Gastrocnemius medialis (tissue), 4 donors: ENCODE data around the gene CCDC170. TPM values are rescaled to one million over a fixed set of nuclear protein-coding genes. Genes with fewer than 3 reads are reported as not detected.

Source experiments
- total RNA-seq, 4 donors: library from RNA; depleted of rRNA; stranded (reverse); fragments of >200 nt; gene quantifications; one replicate each; pipeline versions ENCODE4 v1.1.0 to v1.2.3, GENCODE V29; 2016

CCDC170 gene
- total RNA-seq, 4 donors from 2014 or later = 0.04 to 0.05 TPM; not detected in 2

Other genes starting within 250 kb of the CCDC170 start
- 10 to 100 TPM in 3 of 4 donors, 1 to 10 TPM in 1; 9.6 to 18.5 (median 14.3) TPM for gene ZBTB2, start 102.5 kb upstream of the CCDC170 start, total RNA-seq
- gene RMND1, start 41.9 kb upstream of the CCDC170 start, total RNA-seq = 1 to 10 TPM; 6.4 to 9.6 (median 8.4) TPM